Subcutaneous abdominal adipose tissue (tissue), 5 donors: ENCODE data around the gene MRPS12.

Source experiments
- H3K27ac ChIP-seq: one replicate; pipeline ENCODE4 v1.7.0; 2013; ENCODE audit warnings: low read depth, mild to moderate bottlenecking, inconsistent platforms, low read length, moderate library complexity
- H3K27me3 ChIP-seq, 5 donors: one replicate each; pipeline ENCODE4 v1.7.0; 2013; ENCODE audit warnings: low read length in 5 of 5, inconsistent platforms in 1 of 5; ENCODE audit not compliant: control insufficient read depth in 5 of 5, insufficient read depth in 4 of 5
- H3K36me3 ChIP-seq, 5 donors: one replicate each; pipeline ENCODE4 v1.7.0; 2013; ENCODE audit warnings: low read length in 5 of 5; ENCODE audit not compliant: control insufficient read depth in 5 of 5, insufficient read depth in 5 of 5
- H3K4me1 ChIP-seq, 5 donors: one replicate each; pipeline ENCODE4 v1.7.0; 2013; ENCODE audit warnings: low read length in 5 of 5, mild to moderate bottlenecking in 3 of 5, moderate library complexity in 1 of 5; ENCODE audit not compliant: control insufficient read depth in 5 of 5, insufficient read depth in 5 of 5
- H3K4me3 ChIP-seq, 5 donors: one replicate each; pipeline ENCODE4 v1.7.0; 2013; ENCODE audit warnings: low read length in 5 of 5, low read depth in 1 of 5
- H3K9ac ChIP-seq, 5 donors: one replicate each; pipeline ENCODE4 v1.7.0; 2013; ENCODE audit warnings: low read length in 5 of 5, mild to moderate bottlenecking in 4 of 5, moderate library complexity in 3 of 5
- H3K9me3 ChIP-seq, 5 donors: one replicate each; pipeline ENCODE4 v1.7.0; 2013; ENCODE audit warnings: low read length in 5 of 5; ENCODE audit not compliant: control insufficient read depth in 5 of 5
- donor health status: healthy.
- donor health status: healthy.
- donor health status: healthy.
- donor health status: healthy.
- donor health status: healthy.

Gene MRPS12

GRCh38 chr19:38980583-38981374 is 50.0 kb downstream of the MRPS12 start:
- Histone ChIP-seq H3K4me1 (peaks cover 0 to 11% (median 10%) of the 10 kb centered on the region in 5 donors), H3K9me3 (peaks cover 0 to 8% (median 5%) of the 10 kb centered on the region in 5 donors), H3K9ac (no peak overlapping the region), H3K4me3 (no peak overlapping the region), H3K36me3 (no peaks in the 10 kb centered on the region), H3K27me3 (peaks cover 0 to 2% (median 0%) of the 10 kb centered on the region in 5 donors), H3K27ac (no peak overlapping the region)
